Caco-2 (cell line): ENCODE measurements around the gene FAM111A. TPM values are rescaled to one million over a fixed set of nuclear protein-coding genes. Genes with fewer than 3 reads are reported as not detected.
A peak's percentile ranks its signal among the peaks of the same experiment; 100 is the strongest.

ENCODE experiments used
- BruUV-seq: library from RNA; stranded (reverse); fragments of 400-500 nt; replicated peaks from 2 replicates; lab custom pipeline; 2021; lab: Mats Ljungman, UMichigan
- CTCF ChIA-PET: fragments of 300-600 bp; sonication (Branson Sonifier 250); formaldehyde crosslinking; loops from one replicate; lab custom pipeline; 2022; ENCODE audit warnings: antibody characterized with exemption; lab: Charles Lee
- POLR2A ChIA-PET: fragments of 300-600 bp; sonication (Branson Sonifier 250); formaldehyde crosslinking; loops from one replicate; lab custom pipeline; 2022; ENCODE audit warnings: antibody characterized with exemption; lab: Charles Lee
- DNase-seq, 2 experiments: peaks; one replicate each; pipeline versions ENCODE4 v3.0.0 to v3.0.0-alpha.2; 2020 to 2022
- H3K27me3 ChIP-seq: replicated peaks from 2 replicates; pipeline ENCODE4 v1.6.0; 2011; ENCODE audit warnings: low read length; ENCODE audit not compliant: control insufficient read depth, insufficient read depth
- H3K36me3 ChIP-seq: 2 replicates; pipeline ENCODE4 v1.5.1; 2011; ENCODE audit warnings: low read length; ENCODE audit not compliant: control insufficient read depth, insufficient read depth
- H3K4me1 ChIP-seq: fragments of 250-450 bp; sonication (Bioruptor Pico); 2 replicates; pipeline ENCODE4 v1.5.1; 2020; ENCODE audit warnings: mild to moderate bottlenecking
- H3K4me3 ChIP-seq: 2 replicates; pipeline ENCODE4 v1.5.1; 2011; ENCODE audit warnings: low read depth, mild to moderate bottlenecking, control low read depth, low read length
- H3K9me3 ChIP-seq: fragments of 250-450 bp; sonication (Bioruptor Pico); 2 replicates; pipeline ENCODE4 v1.5.1; 2020; ENCODE audit warnings: mild to moderate bottlenecking, moderate library complexity
- H3K27ac Mint-ChIP-seq: one replicate; pipeline ENCODE4 v1.8.0; 2022; ENCODE audit warnings: mixed read lengths; ENCODE audit not compliant: unreplicated experiment
- H3K27me3 Mint-ChIP-seq: one replicate; pipeline ENCODE4 v1.8.0; 2022; ENCODE audit warnings: mixed read lengths; ENCODE audit not compliant: insufficient read depth, unreplicated experiment
- H3K36me3 Mint-ChIP-seq: one replicate; pipeline ENCODE4 v1.8.0; 2022; ENCODE audit warnings: mild to moderate bottlenecking, mixed read lengths; ENCODE audit not compliant: insufficient read depth, unreplicated experiment
- H3K4me1 Mint-ChIP-seq: one replicate; pipeline ENCODE4 v1.8.0; 2022; ENCODE audit warnings: low read depth, mixed read lengths; ENCODE audit not compliant: unreplicated experiment
- H3K4me3 Mint-ChIP-seq: one replicate; pipeline ENCODE4 v1.8.0; 2022; ENCODE audit warnings: mild to moderate bottlenecking, moderate library complexity, mixed read lengths; ENCODE audit not compliant: unreplicated experiment
- H3K9me3 Mint-ChIP-seq: one replicate; pipeline ENCODE4 v1.8.0; 2022; ENCODE audit warnings: mixed read lengths; ENCODE audit not compliant: unreplicated experiment
- CTCF ChIP-seq, 2 experiments: fragments of 200-600 bp in 1 of 2; IDR thresholded peaks; 1 replicate in 1 of 2; 2 replicates in 1 of 2; pipeline versions ENCODE4 v1.5.1 to v1.8.0; 2011 to 2022; ENCODE audit warnings: antibody characterized with exemption in 1 of 2, control low read depth in 1 of 2, inconsistent platforms in 1 of 2, low read depth in 1 of 2, low read length in 1 of 2, mild to moderate bottlenecking in 1 of 2, moderate library complexity in 1 of 2; ENCODE audit not compliant: insufficient read depth in 1 of 2, severe bottlenecking in 1 of 2, unreplicated experiment in 1 of 2
- intact Hi-C: fragments of 100-400 bp; cut with micrococcal nuclease; formaldehyde crosslinking; loops from one replicate; pipeline ENCODE4 v1.10.0; 2022; ENCODE audit not compliant: unreplicated experiment
- total RNA-seq: library from RNA; stranded (reverse); gene quantifications from 2 replicates; pipeline ENCODE4 v1.2.3, GENCODE V29; 2022

Gene FAM111A
- total RNA-seq, 1 experiment from 2014 or later = 78.8 TPM

- Histone ChIP-seq H3K4me1 (peaks cover 21% of the 10 kb centered on the region), H3K4me3 (peak overlapping the region; percentile 52), H3K9me3 (no peaks in the 10 kb centered on the region), H3K36me3 (peaks cover 6% of the 10 kb centered on the region; the same call in 1 of the 2 replicates), H3K27me3 (no peaks in the 10 kb centered on the region)
- ChIA-PET POLR2A (interaction anchor here (0.6 to 3.7 kb wide), 9 partner anchors 9 to 496 kb away, joined by 3 to 69 read pairs (median 7); partner anchors contain the start of genes FAM111B, OSBP and PATL1), CTCF (interaction anchor here (1.5 to 6.1 kb wide), 4 partner anchors 9 to 66 kb away, joined by 10 to 304 read pairs (median 34); partner anchors contain the start of gene FAM111B)
- no peak for TF ChIP-seq CTCF (IDR thresholded peaks at IDR 0.05; ENCODE audit: insufficient read depth in 1 of 2, low read depth in 1 of 2, low read length in 1 of 2, severe bottlenecking in 1 of 2, unreplicated experiment in 1 of 2)
- TSS peak; percentile 25 for BruUV-seq
- intact Hi-C loops = loop anchor here (10.0 kb wide), 2 partner anchors 381 to 581 kb away; partner anchors contain the start of gene STX3
- Mint-ChIP-seq H3K36me3 (peaks cover 43% of the 10 kb centered on the region), H3K9me3 (peaks cover 18% of the 10 kb centered on the region), H3K4me3 (peak overlapping the region; percentile 74), H3K4me1 (peaks cover 28% of the 10 kb centered on the region), H3K27me3 (no peaks in the 10 kb centered on the region), H3K27ac (peak overlapping the region; percentile 73)
- peak; percentile 58 to 79 for DNase-seq
Measured at GRCh38 chr11:59173080-59173963, 30.7 kb downstream of the FAM111A start.

- Mint-ChIP-seq H3K27me3 (no peaks in the 10 kb centered on the region), H3K36me3 (peaks cover 51% of the 10 kb centered on the region), H3K4me1 (peaks cover 28% of the 10 kb centered on the region), H3K9me3 (peaks cover 25% of the 10 kb centered on the region), H3K4me3 (peak overlapping the region; percentile 74), H3K27ac (peak overlapping the region; percentile 73)
- DNase-seq = peak; percentile 94 to 97
- TF ChIP-seq CTCF (IDR thresholded peaks at IDR 0.05; ENCODE audit: insufficient read depth in 1 of 2, low read depth in 1 of 2, low read length in 1 of 2, severe bottlenecking in 1 of 2, unreplicated experiment in 1 of 2) = no peak
- H3K36me3 ChIP-seq = peaks cover 6% of the 10 kb centered on the region; the same call in 1 of the 2 replicates
- peaks cover 5% of the 10 kb centered on the region; the same call in 1 of the 2 replicates for H3K9me3 ChIP-seq
- H3K4me1 ChIP-seq = peaks cover 21% of the 10 kb centered on the region
- BruUV-seq = TSS peak; percentile 99
- peak overlapping the region; percentile 52 for H3K4me3 ChIP-seq
- POLR2A ChIA-PET = interaction anchor here (0.6 to 3.7 kb wide), 10 partner anchors 8 to 495 kb away, joined by 3 to 69 read pairs (median 4); partner anchors contain the start of genes FAM111B, OSBP and PATL1
- CTCF ChIA-PET = interaction anchor here (1.5 to 6.1 kb wide), 4 partner anchors 8 to 67 kb away, joined by 10 to 304 read pairs (median 34); partner anchors contain the start of gene FAM111B
- intact Hi-C loops = loop anchor here (1.0 to 10.0 kb wide), 3 partner anchors 12 to 581 kb away; partner anchors contain the start of gene STX3
- no peaks in the 10 kb centered on the region for H3K27me3 ChIP-seq
Measured at GRCh38 chr11:59173964-59174663, 31.5 kb downstream of the FAM111A start.
